T1000 (cell line): ENCODE measurements around the gene TDRD3.
A peak's percentile ranks its signal among the peaks of the same experiment; 100 is the strongest.
"Not testable (repeated sequence)": the region's sequence is repeated elsewhere in the genome, so short reads cannot be mapped to it uniquely, and the experiment has no call there.

Experiments used
- DNase-seq: peaks from one replicate; lab custom pipeline; 2025; ENCODE audit warnings: mixed read lengths; lab: John Stamatoyannopoulos, UW

The TDRD3 gene

DNA sequence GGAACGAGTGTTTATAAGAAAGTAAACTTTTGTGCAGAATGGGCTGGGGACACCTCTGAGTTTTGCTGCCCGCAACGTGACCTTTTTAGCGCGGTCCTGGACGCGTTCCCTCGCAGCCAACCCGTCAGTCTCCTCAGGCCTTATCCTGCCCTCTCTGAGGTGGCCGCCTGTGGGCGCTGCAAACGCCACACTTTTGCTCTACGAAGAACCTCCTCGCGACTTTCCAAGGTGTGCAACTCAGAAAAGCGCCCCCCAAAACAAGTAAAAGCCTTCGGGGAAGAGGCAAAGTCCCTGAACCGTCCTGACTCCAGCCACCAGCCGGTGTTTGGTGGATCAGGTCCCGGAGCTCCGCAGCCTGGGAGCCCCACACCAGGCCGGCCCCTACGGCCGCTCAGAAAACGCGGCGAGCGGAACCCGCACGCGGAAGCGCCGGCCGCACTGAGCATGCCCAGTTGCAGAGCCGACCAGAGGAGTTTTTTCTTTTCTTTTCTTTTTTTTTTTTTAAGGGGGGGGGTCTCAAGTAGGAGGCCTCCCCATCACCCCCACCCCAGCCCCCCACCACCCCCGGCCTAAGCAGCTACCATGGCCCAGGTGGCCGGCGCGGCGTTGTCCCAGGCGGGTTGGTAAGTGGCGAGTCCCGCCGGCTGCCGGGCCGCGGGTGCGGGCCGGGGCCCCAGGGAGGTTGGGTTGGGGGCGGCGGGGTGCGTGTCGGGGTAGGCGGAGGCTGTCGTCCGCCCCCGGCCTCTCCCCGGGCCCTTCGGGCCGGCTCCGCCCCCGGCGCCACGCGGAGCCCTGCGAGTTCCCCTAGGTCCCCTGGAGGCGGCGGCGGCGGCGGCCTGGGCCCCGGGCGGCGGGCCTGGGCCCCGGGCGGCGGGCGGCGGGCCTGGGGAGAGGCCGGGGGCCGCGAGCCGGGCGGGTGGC is at the start of gene TDRD3:
Gene TDRD3 (plus strand): TSS at position 438 of the 921 bp plus-strand sequence. CDS start 145 bp downstream, at position 583.
- peak; percentile 39 for DNase-seq

DNA sequence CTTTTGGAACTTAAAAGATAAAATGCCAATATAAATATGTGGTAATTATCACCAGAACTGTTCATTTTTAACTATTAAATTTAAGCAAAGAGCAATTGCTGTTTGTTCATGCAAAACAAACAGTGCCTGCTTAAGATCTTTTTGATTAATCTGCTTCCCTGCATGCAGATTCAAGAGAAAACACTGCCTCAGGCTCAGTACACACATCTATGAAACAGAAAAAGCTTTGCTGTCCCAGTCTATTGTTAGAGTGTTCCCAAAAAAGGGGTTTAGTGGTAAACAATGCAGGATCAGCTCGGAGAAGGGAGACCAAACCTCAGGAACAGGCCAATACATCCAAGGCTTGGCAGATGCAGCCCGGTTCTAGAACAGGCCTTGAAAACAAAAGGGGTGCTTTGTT is 49.3 kb upstream of the TDRD3 start:
- DNase-seq: no peak

- DNase-seq: no peak
Observed at GRCh38 chr13:60348097-60348496, 48.9 kb upstream of the TDRD3 start.

GRCh38 chr13:60351326-60351725 is 45.7 kb upstream of the TDRD3 start:
- DNase-seq: no peak

- DNase-seq: no peak
Observed at GRCh38 chr13:60351855-60352615, 45.0 kb upstream of the TDRD3 start.

DNA sequence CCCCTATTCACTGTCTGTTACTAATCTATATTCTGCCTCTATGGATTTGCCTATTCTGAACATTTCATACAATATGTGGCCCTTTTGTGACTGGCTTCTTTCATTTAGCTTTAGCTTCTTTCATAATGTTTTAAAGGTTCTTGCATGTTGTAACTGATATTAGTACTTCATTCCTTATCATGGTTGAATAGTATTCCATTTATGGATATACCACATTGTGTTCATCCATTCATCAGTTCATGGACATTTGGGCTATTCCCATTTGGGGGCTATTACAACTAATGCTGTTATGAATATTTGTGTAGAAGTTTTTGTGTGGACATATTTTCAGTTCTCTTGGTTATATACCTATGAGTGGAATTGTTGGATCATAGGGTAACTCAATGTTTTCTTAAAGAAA is 44.4 kb upstream of the TDRD3 start:
- no peak for DNase-seq

DNA sequence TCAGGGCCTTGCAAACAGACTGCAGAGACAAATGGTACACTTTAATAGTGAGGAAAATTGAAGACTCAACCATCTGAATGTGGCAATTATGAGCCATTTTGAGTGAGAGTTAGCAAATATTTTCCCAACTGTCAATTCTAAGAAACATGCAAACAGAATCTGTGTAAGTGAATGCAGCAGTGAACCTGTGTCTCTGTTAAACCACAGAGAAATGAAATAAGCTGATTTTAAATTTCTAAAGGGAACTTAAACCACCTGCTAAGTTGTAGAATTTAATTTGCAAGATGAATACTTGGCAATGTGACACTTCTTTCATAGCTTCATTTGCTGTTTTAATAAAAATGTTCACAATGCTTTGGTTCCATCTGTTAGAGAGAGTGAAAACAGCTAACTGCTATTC is 42.0 kb upstream of the TDRD3 start:
- no peak for DNase-seq

DNA sequence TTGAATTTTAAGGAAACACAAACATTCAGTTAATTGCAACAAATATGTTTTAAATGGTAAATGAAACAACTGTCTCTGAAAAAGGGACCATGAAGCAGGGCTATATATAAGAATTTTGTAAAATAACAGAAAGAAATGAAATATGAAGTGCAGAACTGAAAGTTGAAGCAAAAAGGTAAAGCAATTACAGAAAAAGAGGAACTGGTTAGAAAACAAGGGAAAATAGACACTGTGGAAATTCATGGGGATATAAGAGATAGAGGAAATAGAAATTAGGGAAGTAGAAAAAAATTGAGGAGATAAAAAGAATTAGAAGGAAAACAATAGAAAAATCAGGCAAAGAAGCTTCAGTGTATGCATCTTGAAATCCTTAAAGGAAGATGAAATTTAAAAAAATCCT is 40.0 kb upstream of the TDRD3 start:
- DNase-seq: no peak

DNA sequence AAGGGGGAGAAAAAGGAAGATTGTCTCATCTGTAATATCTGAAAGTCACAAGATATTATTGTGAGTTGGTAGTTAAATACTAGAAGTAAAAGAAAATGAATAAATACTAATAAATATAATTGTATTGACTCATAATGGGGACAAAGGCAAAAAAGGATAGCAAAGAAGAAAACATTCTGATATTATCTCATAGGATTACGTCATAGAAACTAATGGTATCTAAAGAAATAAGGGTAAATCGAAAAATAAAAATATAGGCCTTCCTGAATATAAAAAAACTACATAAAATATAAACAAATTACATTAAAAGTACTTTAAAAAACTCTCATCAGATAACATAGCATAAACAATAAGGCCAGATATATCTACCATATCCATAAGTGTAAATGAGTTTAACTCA is 38.6 kb upstream of the TDRD3 start:
- DNase-seq: no peak

- DNase-seq: no peak
Observed at GRCh38 chr13:60363288-60363687, 33.7 kb upstream of the TDRD3 start.

DNA sequence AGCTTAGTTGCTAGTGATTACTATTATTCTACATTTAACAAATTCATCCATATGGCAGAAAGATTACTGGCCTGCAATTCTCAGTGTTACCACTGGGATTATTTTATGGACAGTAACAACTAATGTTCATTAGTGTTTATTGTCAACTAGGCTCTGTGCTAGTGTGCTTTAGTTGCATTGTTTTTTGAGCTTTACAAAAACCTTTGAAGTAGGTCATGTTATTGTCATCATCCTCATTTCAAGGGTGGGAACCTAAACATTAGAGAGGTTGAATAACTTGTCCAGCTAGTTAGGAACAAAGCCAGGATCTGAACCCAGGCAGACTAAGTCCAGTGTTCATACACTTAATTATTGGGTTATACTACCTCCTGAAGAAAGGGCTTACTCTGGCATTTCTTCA is 27.8 kb upstream of the TDRD3 start:
- DNase-seq: no peak

GRCh38 chr13:60370343-60370742 is 26.7 kb upstream of the TDRD3 start:
- no peak for DNase-seq

DNA sequence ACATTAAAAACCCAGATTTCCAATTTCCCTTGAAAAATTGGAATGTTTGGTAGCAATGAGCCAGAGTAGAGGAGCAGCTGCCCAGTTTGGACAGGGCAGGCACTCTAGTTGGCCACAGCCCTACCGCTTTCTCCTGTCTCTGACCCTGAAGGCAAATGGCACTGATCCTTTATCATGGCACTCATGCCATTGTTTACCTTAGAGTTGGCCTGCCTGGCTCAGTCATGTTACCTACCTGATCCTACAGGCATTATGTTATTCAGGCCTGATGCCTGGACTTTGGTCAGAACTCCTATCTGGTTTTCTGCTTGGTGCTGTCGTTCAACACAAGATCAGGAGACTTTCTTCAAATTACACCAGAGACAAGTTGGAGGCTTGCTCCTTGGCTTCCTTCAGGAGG is 24.9 kb upstream of the TDRD3 start:
- no peak for DNase-seq

- DNase-seq: not testable (repeated sequence)
Observed at GRCh38 chr13:60379282-60379681, 17.7 kb upstream of the TDRD3 start.

GRCh38 chr13:60379837-60380565 is 17.0 kb upstream of the TDRD3 start:
- no peak for DNase-seq

DNA sequence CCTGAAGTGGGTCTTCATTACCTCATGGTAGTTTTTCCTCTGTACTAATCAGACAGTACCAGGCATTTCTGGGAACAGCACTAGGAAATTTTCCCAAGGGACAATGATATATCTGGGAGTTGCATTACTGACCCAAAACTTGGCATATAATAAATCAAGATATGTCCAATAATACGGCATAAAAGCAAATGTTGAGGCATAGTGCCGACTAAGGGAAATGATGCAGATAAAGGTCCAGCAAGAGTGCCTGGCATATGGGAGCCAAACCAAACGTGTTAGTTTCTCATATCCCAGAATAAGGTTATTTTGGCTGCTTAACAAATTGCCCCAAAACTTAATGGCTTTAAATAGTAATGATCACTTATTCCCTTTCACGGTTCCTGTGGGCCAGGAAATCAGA is 12.1 kb upstream of the TDRD3 start:
- no peak for DNase-seq

DNA sequence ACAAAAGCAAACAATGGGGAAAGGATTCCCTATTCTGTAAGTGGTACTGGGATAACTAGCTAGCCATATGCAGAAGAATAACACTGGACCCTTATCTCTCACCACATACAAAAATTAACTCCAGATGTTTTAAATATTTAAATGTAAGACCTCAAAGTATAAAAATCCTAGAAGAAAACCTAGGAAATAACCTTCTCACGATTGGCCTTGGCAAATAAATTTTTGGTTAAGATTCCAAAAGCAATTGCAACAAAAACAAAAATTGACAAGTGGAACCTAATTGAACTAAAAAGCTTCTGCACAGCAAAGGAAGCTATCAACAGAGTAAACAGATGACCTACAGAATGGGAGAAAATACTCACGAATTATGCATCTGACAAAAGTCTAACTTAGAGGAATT is 10.8 kb upstream of the TDRD3 start:
- no peak for DNase-seq

- no peak for DNase-seq
Observed at GRCh38 chr13:60392131-60392530, 4.9 kb upstream of the TDRD3 start.

GRCh38 chr13:60395971-60396782 is 843 bp upstream of the TDRD3 start:
- DNase-seq: peak; percentile 55

DNA sequence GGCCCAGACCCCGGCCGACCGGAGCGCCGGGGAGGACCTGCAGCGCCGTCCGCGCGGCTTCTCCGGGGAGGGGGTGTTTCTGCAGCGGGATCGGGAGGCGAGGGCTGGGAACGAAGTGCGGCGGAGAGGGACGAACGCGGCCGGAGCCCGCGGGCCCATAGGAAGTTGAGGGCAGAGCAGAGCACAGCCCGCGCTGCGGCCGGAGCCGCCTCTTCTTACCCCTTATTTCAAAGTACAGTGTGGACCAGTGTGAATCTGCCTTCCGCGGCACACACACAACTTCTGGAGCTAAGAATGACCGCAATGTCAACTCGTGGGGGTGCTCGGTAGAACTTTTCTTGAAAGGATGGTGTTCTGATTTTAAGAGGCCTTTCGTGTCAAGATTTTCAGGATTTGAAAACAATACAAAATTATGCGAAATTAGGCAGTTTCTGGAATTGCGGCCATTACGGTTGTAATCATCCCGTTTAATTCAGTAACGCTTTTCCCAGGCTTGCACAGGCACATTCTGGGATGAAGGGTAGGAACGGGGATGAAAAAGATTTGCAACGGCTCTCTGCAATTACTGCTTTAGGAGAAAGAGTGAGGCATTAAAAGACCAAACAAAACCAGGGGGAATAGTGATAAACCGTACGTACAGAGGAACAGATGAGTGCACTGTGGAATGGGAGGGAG is 821 bp downstream of the TDRD3 start:
- no peak for DNase-seq

DNA sequence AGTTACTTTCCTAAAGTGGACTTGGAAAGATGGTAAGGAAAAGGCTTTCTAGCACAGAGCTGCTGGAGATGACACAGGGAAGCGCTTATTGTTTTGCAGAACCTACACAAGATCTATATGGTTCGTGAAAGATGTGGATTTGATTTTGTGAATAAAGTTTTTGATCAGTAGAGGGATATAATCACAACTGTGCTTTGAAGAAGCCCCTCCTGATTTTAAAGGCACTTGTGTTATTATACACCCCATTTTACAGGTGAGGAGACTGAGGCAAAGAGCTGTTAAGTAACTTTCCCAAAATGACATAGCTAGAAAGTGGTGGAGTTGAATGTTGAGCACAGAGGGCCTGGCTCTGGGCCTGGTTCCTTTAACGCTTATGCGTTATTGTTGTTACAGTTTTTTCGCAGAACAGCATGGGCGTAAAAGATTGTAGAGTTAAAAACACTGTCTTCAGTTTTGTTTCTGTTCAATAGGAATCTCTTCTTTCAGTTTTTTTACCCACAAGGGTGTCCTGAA is 1.4 kb downstream of the TDRD3 start:
- no peak for DNase-seq
